GM12878 (cell line): ENCODE data around the gene ZNF619. TPM values are rescaled to one million over a fixed set of nuclear protein-coding genes. Genes with fewer than 3 reads are reported as not detected.
A peak's percentile ranks its signal among the peaks of the same experiment; 100 is the strongest.

Source experiments
- GATAD2B ChIP-seq: fragments of 450-650 bp; conservative IDR thresholded peaks from 2 replicates; pipeline ENCODE4 v1.6.1; 2017; ENCODE audit warnings: low read depth, mild to moderate bottlenecking, moderate library complexity
- MYC ChIP-seq: IDR thresholded peaks from 2 replicates; pipeline ENCODE4 v1.6.1; 2011; ENCODE audit warnings: mild to moderate bottlenecking, low read length, moderate library complexity, inconsistent platforms; ENCODE audit not compliant: insufficient read depth, insufficient replicate concordance, insufficient read length, severe bottlenecking
- polyA plus RNA-seq, 11 experiments: library from polyadenylated mRNA; depleted of rRNA in 4 of 11; unstranded in 6 of 11; stranded (reverse) in 5 of 11; fragments of >200 nt; fragmentation: Nextera tagmentation in 4 of 11; fragmentation: Illumina TruSeq in 1 of 11; extraction: Ambion mirVana in 4 of 11; extraction: Trizol in 1 of 11; gene quantifications; 1 replicate in 1 of 11; 2 replicates in 10 of 11; pipeline versions ENCODE4 v1.2.1 to v1.2.3, GENCODE V29; 2011 to 2016; ENCODE audit warnings: inconsistent platforms in 2 of 11, missing spikeins in 2 of 11, low read depth in 1 of 11
- total RNA-seq, 4 experiments: library from RNA; depleted of rRNA in 3 of 4; stranded (reverse); fragments of >200 nt in 3 of 4; fragmentation: Illumina TruSeq in 1 of 4; extraction: Trizol in 1 of 4; gene quantifications; 2 replicates each; pipeline versions ENCODE4 v1.2.1 to v1.2.3, GENCODE V29; 2013 to 2021
- TF ChIP-seq, protein P1 (sequence below): fragments of 450-650 bp; IDR thresholded peaks from 2 replicates; pipeline ENCODE4 v1.6.1; 2016; ENCODE audit warnings: mild to moderate bottlenecking
- TF ChIP-seq, protein P2 (sequence below): fragments of 450-650 bp; IDR thresholded peaks from 2 replicates; pipeline ENCODE4 v1.6.1; 2018; ENCODE audit warnings: borderline replicate concordance, mild to moderate bottlenecking; ENCODE audit not compliant: partially characterized antibody
- TF ChIP-seq, protein P3 (sequence below): fragments of 450-650 bp; IDR thresholded peaks from 2 replicates; pipeline ENCODE4 v1.6.1; 2016; ENCODE audit warnings: mild to moderate bottlenecking
- TF ChIP-seq, protein P4 (sequence below): fragments of 450-650 bp; formaldehyde crosslinking; IDR thresholded peaks from 2 replicates; pipeline ENCODE4 v1.5.0; 2022; ENCODE audit warnings: mild to moderate bottlenecking, missing genetic modification characterization

ZNF619 gene
- total and polyA plus RNA-seq, 10 of the 15 experiments (the other 5 are each of a cell fraction or from before 2014, with no cell fraction given) = 0.42 to 7.5 (median 3.7) TPM

DNA sequence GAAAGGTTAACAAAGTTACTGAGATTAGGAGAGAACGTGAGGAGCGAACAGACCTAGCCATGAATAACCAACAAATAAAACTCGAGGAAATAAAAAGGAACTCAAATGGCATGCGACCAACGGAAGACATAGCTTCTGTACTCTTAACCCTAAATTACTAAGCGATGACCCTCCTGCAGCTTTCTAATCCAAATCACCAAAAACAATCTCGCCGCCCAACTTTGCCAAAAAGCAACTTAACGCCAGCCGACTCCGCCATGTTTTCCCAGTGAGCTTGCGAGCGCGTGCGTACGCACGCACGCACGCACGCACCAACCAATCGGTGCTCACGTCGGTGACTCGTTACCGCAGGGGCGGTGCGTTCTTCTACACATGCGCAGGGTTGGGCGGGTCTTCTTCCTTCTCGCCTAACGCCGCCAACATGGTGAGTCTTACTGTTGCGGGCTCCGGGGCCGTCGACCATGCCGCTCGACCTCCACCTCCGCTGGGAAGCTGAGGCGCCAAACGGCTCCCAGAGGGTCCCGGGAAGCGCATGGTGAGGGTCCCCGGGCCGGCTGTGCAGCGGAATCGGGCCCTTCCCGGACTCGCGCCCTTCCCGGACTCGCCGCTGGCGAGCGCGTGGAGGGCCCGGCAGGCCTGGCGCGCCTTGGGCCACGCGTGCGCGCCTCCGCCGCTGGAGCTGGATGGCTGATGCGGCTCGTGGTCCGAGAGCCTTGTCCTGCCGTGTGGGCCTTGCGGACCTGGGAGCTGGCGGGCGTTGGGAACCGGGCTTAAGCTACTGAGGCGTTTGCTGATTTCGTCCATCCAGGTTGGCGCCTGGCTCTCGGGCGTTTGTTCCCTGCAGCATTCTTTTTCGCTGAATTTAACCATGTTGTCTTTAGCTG is 19.7 kb upstream of the ZNF619 start, which contains the start of gene RPL14 (continued):
- TF ChIP-seq, protein P1, sequence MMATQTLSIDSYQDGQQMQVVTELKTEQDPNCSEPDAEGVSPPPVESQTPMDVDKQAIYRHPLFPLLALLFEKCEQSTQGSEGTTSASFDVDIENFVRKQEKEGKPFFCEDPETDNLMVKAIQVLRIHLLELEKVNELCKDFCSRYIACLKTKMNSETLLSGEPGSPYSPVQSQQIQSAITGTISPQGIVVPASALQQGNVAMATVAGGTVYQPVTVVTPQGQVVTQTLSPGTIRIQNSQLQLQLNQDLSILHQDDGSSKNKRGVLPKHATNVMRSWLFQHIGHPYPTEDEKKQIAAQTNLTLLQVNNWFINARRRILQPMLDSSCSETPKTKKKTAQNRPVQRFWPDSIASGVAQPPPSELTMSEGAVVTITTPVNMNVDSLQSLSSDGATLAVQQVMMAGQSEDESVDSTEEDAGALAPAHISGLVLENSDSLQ = peak; percentile 70; the same call in 1 of the 2 replicates
- TF ChIP-seq GATAD2B (peak; percentile 77), MYC (peak; percentile 98)
- TF ChIP-seq, protein P2, sequence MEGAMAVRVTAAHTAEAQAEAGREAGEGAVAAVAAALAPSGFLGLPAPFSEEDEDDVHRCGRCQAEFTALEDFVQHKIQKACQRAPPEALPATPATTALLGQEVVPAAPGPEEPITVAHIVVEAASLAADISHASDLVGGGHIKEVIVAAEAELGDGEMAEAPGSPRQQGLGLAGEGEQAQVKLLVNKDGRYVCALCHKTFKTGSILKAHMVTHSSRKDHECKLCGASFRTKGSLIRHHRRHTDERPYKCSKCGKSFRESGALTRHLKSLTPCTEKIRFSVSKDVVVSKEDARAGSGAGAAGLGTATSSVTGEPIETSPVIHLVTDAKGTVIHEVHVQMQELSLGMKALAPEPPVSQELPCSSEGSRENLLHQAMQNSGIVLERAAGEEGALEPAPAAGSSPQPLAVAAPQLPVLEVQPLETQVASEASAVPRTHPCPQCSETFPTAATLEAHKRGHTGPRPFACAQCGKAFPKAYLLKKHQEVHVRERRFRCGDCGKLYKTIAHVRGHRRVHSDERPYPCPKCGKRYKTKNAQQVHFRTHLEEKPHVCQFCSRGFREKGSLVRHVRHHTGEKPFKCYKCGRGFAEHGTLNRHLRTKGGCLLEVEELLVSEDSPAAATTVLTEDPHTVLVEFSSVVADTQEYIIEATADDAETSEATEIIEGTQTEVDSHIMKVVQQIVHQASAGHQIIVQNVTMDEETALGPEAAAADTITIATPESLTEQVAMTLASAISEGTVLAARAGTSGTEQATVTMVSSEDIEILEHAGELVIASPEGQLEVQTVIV = peak; percentile 44
- TF ChIP-seq, protein P3, sequence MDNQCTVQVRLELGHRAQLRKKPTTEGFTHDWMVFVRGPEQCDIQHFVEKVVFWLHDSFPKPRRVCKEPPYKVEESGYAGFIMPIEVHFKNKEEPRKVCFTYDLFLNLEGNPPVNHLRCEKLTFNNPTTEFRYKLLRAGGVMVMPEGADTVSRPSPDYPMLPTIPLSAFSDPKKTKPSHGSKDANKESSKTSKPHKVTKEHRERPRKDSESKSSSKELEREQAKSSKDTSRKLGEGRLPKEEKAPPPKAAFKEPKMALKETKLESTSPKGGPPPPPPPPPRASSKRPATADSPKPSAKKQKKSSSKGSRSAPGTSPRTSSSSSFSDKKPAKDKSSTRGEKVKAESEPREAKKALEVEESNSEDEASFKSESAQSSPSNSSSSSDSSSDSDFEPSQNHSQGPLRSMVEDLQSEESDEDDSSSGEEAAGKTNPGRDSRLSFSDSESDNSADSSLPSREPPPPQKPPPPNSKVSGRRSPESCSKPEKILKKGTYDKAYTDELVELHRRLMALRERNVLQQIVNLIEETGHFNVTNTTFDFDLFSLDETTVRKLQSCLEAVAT = peak; percentile 77; the same call in 1 of the 2 replicates
- TF ChIP-seq, protein P4, sequence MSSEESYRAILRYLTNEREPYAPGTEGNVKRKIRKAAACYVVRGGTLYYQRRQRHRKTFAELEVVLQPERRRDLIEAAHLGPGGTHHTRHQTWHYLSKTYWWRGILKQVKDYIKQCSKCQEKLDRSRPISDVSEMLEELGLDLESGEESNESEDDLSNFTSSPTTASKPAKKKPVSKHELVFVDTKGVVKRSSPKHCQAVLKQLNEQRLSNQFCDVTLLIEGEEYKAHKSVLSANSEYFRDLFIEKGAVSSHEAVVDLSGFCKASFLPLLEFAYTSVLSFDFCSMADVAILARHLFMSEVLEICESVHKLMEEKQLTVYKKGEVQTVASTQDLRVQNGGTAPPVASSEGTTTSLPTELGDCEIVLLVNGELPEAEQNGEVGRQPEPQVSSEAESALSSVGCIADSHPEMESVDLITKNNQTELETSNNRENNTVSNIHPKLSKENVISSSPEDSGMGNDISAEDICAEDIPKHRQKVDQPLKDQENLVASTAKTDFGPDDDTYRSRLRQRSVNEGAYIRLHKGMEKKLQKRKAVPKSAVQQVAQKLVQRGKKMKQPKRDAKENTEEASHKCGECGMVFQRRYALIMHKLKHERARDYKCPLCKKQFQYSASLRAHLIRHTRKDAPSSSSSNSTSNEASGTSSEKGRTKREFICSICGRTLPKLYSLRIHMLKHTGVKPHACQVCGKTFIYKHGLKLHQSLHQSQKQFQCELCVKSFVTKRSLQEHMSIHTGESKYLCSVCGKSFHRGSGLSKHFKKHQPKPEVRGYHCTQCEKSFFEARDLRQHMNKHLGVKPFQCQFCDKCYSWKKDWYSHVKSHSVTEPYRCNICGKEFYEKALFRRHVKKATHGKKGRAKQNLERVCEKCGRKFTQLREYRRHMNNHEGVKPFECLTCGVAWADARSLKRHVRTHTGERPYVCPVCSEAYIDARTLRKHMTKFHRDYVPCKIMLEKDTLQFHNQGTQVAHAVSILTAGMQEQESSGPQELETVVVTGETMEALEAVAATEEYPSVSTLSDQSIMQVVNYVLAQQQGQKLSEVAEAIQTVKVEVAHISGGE (CRISPR knock-in tag) = no peak
- TF ChIP-seq, all 136 proteins: peak for 54
